Measurements from ENCODE around the gene TOM1.

GRCh38 chr22:35303029-35303624, 3.4 kb downstream of the TOM1 start:
- TF ChIP-seq, protein P1, sequence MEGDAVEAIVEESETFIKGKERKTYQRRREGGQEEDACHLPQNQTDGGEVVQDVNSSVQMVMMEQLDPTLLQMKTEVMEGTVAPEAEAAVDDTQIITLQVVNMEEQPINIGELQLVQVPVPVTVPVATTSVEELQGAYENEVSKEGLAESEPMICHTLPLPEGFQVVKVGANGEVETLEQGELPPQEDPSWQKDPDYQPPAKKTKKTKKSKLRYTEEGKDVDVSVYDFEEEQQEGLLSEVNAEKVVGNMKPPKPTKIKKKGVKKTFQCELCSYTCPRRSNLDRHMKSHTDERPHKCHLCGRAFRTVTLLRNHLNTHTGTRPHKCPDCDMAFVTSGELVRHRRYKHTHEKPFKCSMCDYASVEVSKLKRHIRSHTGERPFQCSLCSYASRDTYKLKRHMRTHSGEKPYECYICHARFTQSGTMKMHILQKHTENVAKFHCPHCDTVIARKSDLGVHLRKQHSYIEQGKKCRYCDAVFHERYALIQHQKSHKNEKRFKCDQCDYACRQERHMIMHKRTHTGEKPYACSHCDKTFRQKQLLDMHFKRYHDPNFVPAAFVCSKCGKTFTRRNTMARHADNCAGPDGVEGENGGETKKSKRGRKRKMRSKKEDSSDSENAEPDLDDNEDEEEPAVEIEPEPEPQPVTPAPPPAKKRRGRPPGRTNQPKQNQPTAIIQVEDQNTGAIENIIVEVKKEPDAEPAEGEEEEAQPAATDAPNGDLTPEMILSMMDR (IDR thresholded peaks at IDR 0.05; ENCODE audit: poor library complexity) = no peak
- no peak for TF ChIP-seq EZH2 (IDR thresholded peaks at IDR 0.05; ENCODE audit: borderline replicate concordance)
- TF ChIP-seq EZH2phosphoT487 (IDR thresholded peaks at IDR 0.05; ENCODE audit: low read depth, severe bottlenecking, unreplicated experiment) = no peak
